Body of pancreas (tissue), 4 donors: ENCODE data around the gene CLIP1. TPM values are rescaled to one million over a fixed set of nuclear protein-coding genes. Genes with fewer than 3 reads are reported as not detected.

Experiments
- ATAC-seq: fragments of 150-250 bp; one replicate; pipeline ENCODE4 v1.9.1; 2016
- DNase-seq, 4 donors: peaks; one replicate each; pipeline ENCODE4 v3.0.0-alpha.2; 2019
- H3K27ac ChIP-seq, 4 donors: fragments of 200-600 bp; sonication (generic); 1 replicate in 3 of 4; 2 replicates in 1 of 4; pipeline versions ENCODE4 v1.5.1 to v1.6.1; 2016 to 2019; ENCODE audit warnings: mild to moderate bottlenecking in 1 of 4, mixed read lengths in 1 of 4, moderate library complexity in 1 of 4
- H3K27me3 ChIP-seq, 2 donors: fragments of 200-600 bp; sonication (generic); one replicate each; pipeline ENCODE4 v1.6.0; 2016; ENCODE audit warnings: mild to moderate bottlenecking in 1 of 2
- H3K36me3 ChIP-seq, 2 donors: fragments of 200-600 bp; sonication (generic); replicated peaks in 1 of 2; 2 replicates each; pipeline ENCODE4 v1.5.1; 2016; ENCODE audit warnings: low read depth in 2 of 2; ENCODE audit not compliant: insufficient read depth in 1 of 2
- H3K4me1 ChIP-seq: fragments of 200-600 bp; sonication (generic); one replicate; pipeline ENCODE4 v1.6.0; 2016
- H3K4me3 ChIP-seq, 2 donors: fragments of 200-600 bp; sonication (generic); 1 replicate in 1 of 2; 2 replicates in 1 of 2; pipeline ENCODE4 v1.5.1; 2016 to 2019
- H3K9me3 ChIP-seq, 3 donors: fragments of 200-600 bp; sonication (generic); 1 replicate in 2 of 3; 2 replicates in 1 of 3; pipeline ENCODE4 v1.5.1; 2016
- CTCF ChIP-seq, 7 experiments: fragments of 450-650 bp in 4 of 7; fragments of 200-600 bp in 3 of 7; sonication (generic) in 3 of 7; IDR thresholded peaks; one replicate each; pipeline ENCODE4 v1.5.1; 2016 to 2019; ENCODE audit warnings: antibody characterized with exemption in 7 of 7
- POLR2A ChIP-seq, 3 donors: fragments of 450-650 bp; IDR thresholded peaks; one replicate each; pipeline ENCODE4 v1.6.1; 2016; ENCODE audit warnings: antibody characterized with exemption in 3 of 3, mild to moderate bottlenecking in 2 of 3
- WGBS, 2 donors: methylation state at CpG; one replicate each; pipeline ENCODE4 v1.1.5; 2017; 5-methylcytosine and 5-hydroxymethylcytosine counted together
- intact Hi-C: fragments of 100-400 bp; cut with DNase I; formaldehyde crosslinking; loops from one replicate; pipeline ENCODE4 v1.15.1; 2023
- total RNA-seq, 2 donors: library from RNA; depleted of rRNA; stranded (reverse); fragments of >200 nt; gene quantifications; one replicate each; pipeline ENCODE4 v1.1.0, GENCODE V29; 2016

CLIP1 gene
- total RNA-seq, 2 donors from 2014 or later = 41.2 to 89.0 TPM

GRCh38 chr12:122460641-122461040 is 38.2 kb upstream of the CLIP1 start:
- intact Hi-C loops = no loop called here
- Histone ChIP-seq H3K4me3 (no peak overlapping the region), H3K9me3 (no peaks in the 10 kb centered on the region), H3K27ac (no peak overlapping the region), H3K36me3 (no peaks in the 10 kb centered on the region), H3K4me1 (peaks cover 5% of the 10 kb centered on the region), H3K27me3 (no peaks in the 10 kb centered on the region)
- 74 to 81% methylated on average over 2 of the region's 2 CpGs for WGBS, 2 donors
- DNase-seq (no peak), ATAC-seq (no peak)
- TF ChIP-seq CTCF (IDR thresholded peaks at IDR 0.05) = no peak
- no peak for TF ChIP-seq POLR2A (IDR thresholded peaks at IDR 0.05)

- Histone ChIP-seq H3K4me1 (peaks cover 5% of the 10 kb centered on the region), H3K4me3 (no peak overlapping the region), H3K9me3 (no peaks in the 10 kb centered on the region), H3K27ac (no peak overlapping the region), H3K36me3 (no peaks in the 10 kb centered on the region), H3K27me3 (no peaks in the 10 kb centered on the region)
- DNase-seq (no peak), ATAC-seq (no peak)
- 85 to 91% methylated on average over 7 of the region's 7 CpGs for WGBS, 2 donors
- TF ChIP-seq CTCF (IDR thresholded peaks at IDR 0.05) = no peak
- TF ChIP-seq POLR2A (IDR thresholded peaks at IDR 0.05) = no peak
- intact Hi-C loops = no loop called here
Observed at GRCh38 chr12:122460061-122460460, 37.6 kb upstream of the CLIP1 start.

- ATAC-seq (no peak), DNase-seq (no peak)
- no peak for TF ChIP-seq POLR2A (IDR thresholded peaks at IDR 0.05)
- no peak for TF ChIP-seq CTCF (IDR thresholded peaks at IDR 0.05)
- no peaks in the 10 kb centered on the region for H3K36me3 ChIP-seq
- H3K27me3 ChIP-seq = no peaks in the 10 kb centered on the region
- 90 to 96% methylated on average over 2 of the region's 2 CpGs for WGBS, 2 donors
- no peak overlapping the region for H3K4me3 ChIP-seq
- no peak overlapping the region for H3K27ac ChIP-seq
- intact Hi-C loops = no loop called here
- H3K4me1 ChIP-seq = peaks cover 5% of the 10 kb centered on the region
- H3K9me3 ChIP-seq = no peaks in the 10 kb centered on the region
Observed at GRCh38 chr12:122459211-122459610, 36.7 kb upstream of the CLIP1 start.

GRCh38 chr12:122458105-122459035 is 35.9 kb upstream of the CLIP1 start:
- ATAC-seq (no peak), DNase-seq (peak in 1 of 4 donors; percentile 27)
- H3K36me3 ChIP-seq = no peaks in the 10 kb centered on the region
- WGBS, 2 donors = 88 to 92% methylated on average over 17 of the region's 17 CpGs
- no peak for TF ChIP-seq CTCF (IDR thresholded peaks at IDR 0.05)
- no peak for TF ChIP-seq POLR2A (IDR thresholded peaks at IDR 0.05)
- no peaks in the 10 kb centered on the region for H3K4me1 ChIP-seq
- H3K9me3 ChIP-seq = no peaks in the 10 kb centered on the region
- no peaks in the 10 kb centered on the region for H3K27me3 ChIP-seq
- H3K4me3 ChIP-seq = no peak overlapping the region
- no peak overlapping the region for H3K27ac ChIP-seq
- intact Hi-C loops = no loop called here

GRCh38 chr12:122457627-122458026 is 35.2 kb upstream of the CLIP1 start:
- 58 to 80% methylated on average over 2 of the region's 2 CpGs for WGBS, 2 donors
- H3K27me3 ChIP-seq = no peaks in the 10 kb centered on the region
- H3K4me3 ChIP-seq = no peak overlapping the region
- H3K4me1 ChIP-seq = no peaks in the 10 kb centered on the region
- DNase-seq = no peak
- ATAC-seq = no peak
- no peak for TF ChIP-seq POLR2A (IDR thresholded peaks at IDR 0.05)
- no peak for TF ChIP-seq CTCF (IDR thresholded peaks at IDR 0.05)
- no peak overlapping the region for H3K27ac ChIP-seq
- H3K36me3 ChIP-seq = no peaks in the 10 kb centered on the region
- no peaks in the 10 kb centered on the region for H3K9me3 ChIP-seq
- intact Hi-C loops = no loop called here
